Measurements from ENCODE around the gene SCN2A.

GRCh38 chr2:165390875-165391274 lies 151.7 kb downstream of the SCN2A start:
- TF ChIP-seq POLR2A (IDR thresholded peaks at IDR 0.05; ENCODE audit: low read length) (no peak), CTCF (IDR thresholded peaks at IDR 0.05) (no peak), NR3C1 (IDR thresholded peaks at IDR 0.05) (no peak), EP300 (IDR thresholded peaks at IDR 0.05) (no peak), RAD21 (conservative IDR thresholded peaks at IDR 0.05 in 1 of 2, IDR thresholded peaks at IDR 0.05 in 1 of 2) (no peak), JUN (IDR thresholded peaks at IDR 0.05) (no peak), CEBPB (IDR thresholded peaks at IDR 0.05) (no peak), BCL3 (IDR thresholded peaks at IDR 0.05) (no peak), GATA3 (IDR thresholded peaks at IDR 0.05; ENCODE audit: borderline replicate concordance) (no peak), NPAS2 (CRISPR knock-in tag; IDR thresholded peaks at IDR 0.05; ENCODE audit: borderline replicate concordance) (no peak), RFX5 (IDR thresholded peaks at IDR 0.05) (no peak), MAFK (IDR thresholded peaks at IDR 0.05; ENCODE audit: partially characterized antibody) (no peak), KDM1A (IDR thresholded peaks at IDR 0.05; ENCODE audit: low read depth) (no peak)

Data from A549 (cell line).